Endothelial cell of umbilical vein (primary cell): Measurements from ENCODE around the gene SMARCA4. TPM values are rescaled to one million over a fixed set of nuclear protein-coding genes. Genes with fewer than 3 reads are reported as not detected.

Experiments used
- BruUV-seq: library from RNA; stranded (reverse); fragments of 400-500 nt; replicated peaks from 2 replicates; lab custom pipeline; 2021; lab: Mats Ljungman, UMichigan
- CTCF ChIA-PET: fragments of 300-600, 350-600 bp; sonication (Branson Sonifier 250); formaldehyde crosslinking; loops from one replicate; lab custom pipeline; 2021; ENCODE audit warnings: antibody characterized with exemption, inconsistent platforms; lab: Charles Lee
- POLR2A ChIA-PET: fragments of 300-600, 350-600 bp; sonication (Branson Sonifier 250); formaldehyde crosslinking; loops from one replicate; lab custom pipeline; 2021; ENCODE audit warnings: antibody characterized with exemption, inconsistent platforms; lab: Charles Lee
- DNase-seq: peaks from one replicate; pipeline ENCODE4 v3.0.0-alpha.2; 2011; ENCODE audit warnings: low read depth, low spot score
- FAIRE-seq: peaks from 2 replicates; lab custom pipeline; 2011; peaks lifted over from hg19 to GRCh38; lab: Jason Lieb, UNC
- H2AFZ ChIP-seq: 2 replicates; pipeline ENCODE4 v1.6.0; 2012; ENCODE audit warnings: low read depth, low read length, control low read depth, inconsistent platforms
- H3K27ac ChIP-seq: 2 replicates; pipeline ENCODE4 v1.5.1; 2011; ENCODE audit warnings: low read depth, mild to moderate bottlenecking, control low read depth, low read length, moderate library complexity; ENCODE audit not compliant: insufficient read depth
- H3K27me3 ChIP-seq, 2 experiments: 2 replicates each; pipeline versions ENCODE4 v1.6.0 to v1.6.1; 2011; ENCODE audit warnings: low read length in 2 of 2, mixed read lengths in 1 of 2; ENCODE audit not compliant: control insufficient read depth in 2 of 2, insufficient read depth in 2 of 2
- H3K36me3 ChIP-seq, 2 experiments: 2 replicates in 1 of 2; 3 replicates in 1 of 2; pipeline ENCODE4 v1.5.1; 2011; ENCODE audit warnings: low read length in 2 of 2, mild to moderate bottlenecking in 1 of 2, moderate library complexity in 1 of 2; ENCODE audit not compliant: control insufficient read depth in 2 of 2, insufficient read depth in 2 of 2; ENCODE audit errors: extremely low read depth in 1 of 2
- H3K4me1 ChIP-seq: 3 replicates; pipeline ENCODE4 v1.5.1; 2011; ENCODE audit warnings: mild to moderate bottlenecking, low read length; ENCODE audit not compliant: control insufficient read depth, insufficient read depth; ENCODE audit errors: extremely low read depth
- H3K4me2 ChIP-seq: 2 replicates; pipeline ENCODE4 v1.6.1; 2011; ENCODE audit warnings: low read length, control low read depth, mixed read lengths; ENCODE audit not compliant: insufficient read depth
- H3K4me3 ChIP-seq, 3 experiments: fragments of 200-600 bp in 1 of 3; sonication (generic), shearing (Covaris generic) in 1 of 3; replicated peaks in 1 of 3; 2 replicates each; pipeline ENCODE4 v1.5.1; 2011 to 2016; ENCODE audit warnings: control low read depth in 3 of 3, low read length in 3 of 3, mild to moderate bottlenecking in 2 of 3, inconsistent platforms in 1 of 3, low read depth in 1 of 3, moderate library complexity in 1 of 3; ENCODE audit not compliant: insufficient read depth in 1 of 3
- H3K79me2 ChIP-seq: 2 replicates; pipeline ENCODE4 v1.6.0; 2012; ENCODE audit warnings: low read length, inconsistent platforms; ENCODE audit not compliant: control insufficient read depth, insufficient read depth
- H3K9ac ChIP-seq: replicated peaks from 2 replicates; pipeline ENCODE3; 2011; ENCODE audit warnings: low read length, control low read depth; ENCODE audit not compliant: insufficient read depth; ENCODE audit errors: extremely low read depth
- H3K9me1 ChIP-seq: replicated peaks from 3 replicates; pipeline ENCODE4 v1.6.0; 2011; ENCODE audit warnings: mild to moderate bottlenecking, low read length; ENCODE audit not compliant: control insufficient read depth, insufficient read depth; ENCODE audit errors: extremely low read depth
- H3K9me3 ChIP-seq: replicated peaks from 2 replicates; pipeline ENCODE4 v1.5.1; 2012; ENCODE audit warnings: low read length, inconsistent platforms; ENCODE audit not compliant: control insufficient read depth, insufficient read depth
- H4K20me1 ChIP-seq: replicated peaks from 2 replicates; pipeline ENCODE3; 2011; ENCODE audit warnings: mild to moderate bottlenecking, low read length; ENCODE audit not compliant: control insufficient read depth, insufficient read depth; ENCODE audit errors: extremely low read depth
- CTCF ChIP-seq, 2 donors: IDR thresholded peaks; 1 replicate in 1 of 2; 2 replicates in 1 of 2; pipeline ENCODE4 v1.5.1; 2011; ENCODE audit warnings: low read length in 2 of 2, mild to moderate bottlenecking in 2 of 2, moderate library complexity in 2 of 2, control low read depth in 1 of 2, inconsistent platforms in 1 of 2, low read depth in 1 of 2; ENCODE audit not compliant: insufficient read depth in 1 of 2; ENCODE audit errors: extremely low read depth in 1 of 2
- EZH2 ChIP-seq: IDR thresholded peaks from 2 replicates; pipeline ENCODE4 v1.6.1; 2012; ENCODE audit warnings: borderline replicate concordance, low read depth, mild to moderate bottlenecking, moderate library complexity, low read length, inconsistent platforms; ENCODE audit not compliant: severe bottlenecking
- FOS ChIP-seq: IDR thresholded peaks from 2 replicates; pipeline ENCODE4 v1.6.1; 2011; ENCODE audit warnings: mild to moderate bottlenecking, low read length, moderate library complexity, borderline replicate concordance; ENCODE audit not compliant: insufficient read depth
- GATA2 ChIP-seq: IDR thresholded peaks from 2 replicates; pipeline ENCODE4 v1.7.0; 2011; ENCODE audit warnings: low read depth, mild to moderate bottlenecking, moderate library complexity, mixed read lengths, low read length; ENCODE audit not compliant: insufficient read length, insufficient read depth
- JUN ChIP-seq: IDR thresholded peaks from 2 replicates; pipeline ENCODE4 v1.6.1; 2011; ENCODE audit warnings: borderline replicate concordance, low read depth; ENCODE audit not compliant: insufficient read length, insufficient read depth
- MAX ChIP-seq: IDR thresholded peaks from 2 replicates; pipeline ENCODE4 v1.6.1; 2011; ENCODE audit not compliant: insufficient read depth, insufficient read length
- MYC ChIP-seq: IDR thresholded peaks from one replicate; pipeline ENCODE4 v1.6.1; 2011; ENCODE audit warnings: mild to moderate bottlenecking, low read depth, low read length
- POLR2A ChIP-seq: IDR thresholded peaks from 2 replicates; pipeline ENCODE4 v1.6.1; 2012; ENCODE audit warnings: low read depth, mild to moderate bottlenecking, control low read depth, low read length
- POLR2AphosphoS5 ChIP-seq: IDR thresholded peaks from 2 replicates; pipeline ENCODE4 v1.6.1; 2012; ENCODE audit warnings: low read depth, mild to moderate bottlenecking, control low read depth, low read length, moderate library complexity; ENCODE audit not compliant: insufficient read depth
- dilution Hi-C: fragments of 300-500 bp; cut with MboI; formaldehyde crosslinking; loops from one replicate; pipeline ENCODE4 v1.15.0; 2019; ENCODE audit warnings: low sequenced_read_pairs; ENCODE audit not compliant: extremely low pct_ligation_motif_present
- intact Hi-C: fragments of 100-400 bp; cut with micrococcal nuclease; formaldehyde crosslinking; loops from one replicate; pipeline ENCODE4 v1.10.0; 2022
- polyA plus RNA-seq, 4 experiments: library from polyadenylated mRNA; depleted of rRNA in 3 of 4; stranded (reverse) in 3 of 4; unstranded in 1 of 4; fragments of >200 nt; gene quantifications; 2 replicates each; pipeline versions ENCODE4 v1.2.1 to v1.2.3, GENCODE V29; 2011 to 2012; ENCODE audit warnings: missing spikeins in 1 of 4
- total RNA-seq: library from RNA; stranded (reverse); gene quantifications from 2 replicates; pipeline ENCODE4 v1.2.3, GENCODE V29; 2021

The SMARCA4 gene
- total and polyA plus RNA-seq, 2 donors (not counting 3 experiments of a cell fraction or from before 2014, with no cell fraction given) = 65.0 to 177 TPM

- H3K79me2 ChIP-seq = peaks cover 67% of the 10 kb centered on the region
- no peak for FAIRE-seq
- peaks cover 0 to 3% of the 10 kb centered on the region in 2 experiments for H3K36me3 ChIP-seq
- H3K27me3 ChIP-seq = no peaks in the 10 kb centered on the region
- peak overlapping the region; percentile 83 for H3K27ac ChIP-seq
- H3K4me1 ChIP-seq = peaks cover 68% of the 10 kb centered on the region
- H3K9me3 ChIP-seq = no peaks in the 10 kb centered on the region
- H3K9ac ChIP-seq = peak overlapping the region; percentile 99
- TF ChIP-seq POLR2AphosphoS5 (no peak), MAX (no peak), GATA2 (peak; percentile 21), FOS (no peak), EZH2 (no peak), JUN (peak; percentile 85), CTCF (IDR thresholded peaks at IDR 0.05; ENCODE audit: extremely low read depth in 1 of 2, insufficient read depth in 1 of 2, low read depth in 1 of 2, low read length in 2 of 2) (no peak), POLR2A (no peak), MYC (no peak)
- H3K4me2 ChIP-seq = peak overlapping the region; percentile 98
- dilution Hi-C loops = no loop called here
- CTCF ChIA-PET = interaction anchor here (1.2 to 3.2 kb wide), 2 partner anchors 57 to 155 kb away, joined by 3 to 20 read pairs; no protein-coding TSS in a partner anchor
- H3K4me3 ChIP-seq = peak overlapping the region in 1 of 3 experiments; percentile 96
- H2AFZ ChIP-seq = no peak overlapping the region
- POLR2A ChIA-PET = no interaction called here
- DNase-seq = peak; percentile 81
- H4K20me1 ChIP-seq = peaks cover 2% of the 10 kb centered on the region
- BruUV-seq = no TSS peak
- intact Hi-C loops = loop anchor here (10.0 kb wide), 2 partner anchors 157 to 587 kb away; partner anchors contain the start of gene KEAP1
- no peaks in the 10 kb centered on the region for H3K9me1 ChIP-seq
These were observed 131.3 kb downstream of the SMARCA4 start for GRCh38 chr19:11092181-11092538.
